GM18858 (cell line): ENCODE results near the gene FAM53B.

Experiments used
- ATAC-seq: cut with Tn5 transposase; IDR thresholded peaks from one replicate; pipeline ENCODE4 v1.9.1; 2021; ENCODE audit not compliant: unreplicated experiment

Gene FAM53B

DNA sequence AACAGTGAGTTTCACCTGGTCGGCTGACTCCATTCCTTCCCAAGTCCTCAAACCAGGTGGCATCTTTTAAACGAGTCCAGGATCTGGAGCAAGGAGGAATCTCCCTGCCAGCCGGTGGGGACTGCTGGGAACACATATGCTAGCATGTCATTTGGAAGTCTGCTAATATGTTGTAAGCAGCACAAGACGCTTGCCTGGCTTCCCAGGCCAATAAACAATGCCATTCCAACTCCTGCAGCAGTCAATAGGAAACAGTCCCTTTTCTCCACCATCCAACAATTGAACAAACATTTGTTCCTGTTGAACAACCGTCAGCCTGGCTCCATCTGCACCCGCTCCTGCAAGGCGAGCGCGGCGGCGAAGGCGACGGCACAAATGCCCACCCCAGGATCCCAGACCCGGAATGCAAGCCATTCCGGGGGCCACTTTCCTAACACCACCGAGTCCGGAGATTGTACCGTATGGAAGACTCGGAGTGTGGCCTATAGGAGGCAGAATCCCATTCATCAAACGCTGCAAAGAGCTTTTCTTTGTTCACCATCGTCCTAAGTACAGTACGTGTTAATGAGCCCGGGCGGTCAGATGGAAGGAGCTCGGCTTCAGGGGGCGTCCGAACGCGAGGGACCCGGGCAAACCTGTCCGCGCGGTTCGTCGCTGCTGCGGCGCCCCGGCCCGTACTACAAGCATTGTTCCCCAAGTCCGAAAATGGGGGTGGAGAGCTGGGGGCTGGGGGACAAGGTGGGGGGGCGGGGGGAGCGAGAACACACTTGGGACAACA is 1.6 kb downstream of the FAM53B start:
- ATAC-seq: no peak

DNA sequence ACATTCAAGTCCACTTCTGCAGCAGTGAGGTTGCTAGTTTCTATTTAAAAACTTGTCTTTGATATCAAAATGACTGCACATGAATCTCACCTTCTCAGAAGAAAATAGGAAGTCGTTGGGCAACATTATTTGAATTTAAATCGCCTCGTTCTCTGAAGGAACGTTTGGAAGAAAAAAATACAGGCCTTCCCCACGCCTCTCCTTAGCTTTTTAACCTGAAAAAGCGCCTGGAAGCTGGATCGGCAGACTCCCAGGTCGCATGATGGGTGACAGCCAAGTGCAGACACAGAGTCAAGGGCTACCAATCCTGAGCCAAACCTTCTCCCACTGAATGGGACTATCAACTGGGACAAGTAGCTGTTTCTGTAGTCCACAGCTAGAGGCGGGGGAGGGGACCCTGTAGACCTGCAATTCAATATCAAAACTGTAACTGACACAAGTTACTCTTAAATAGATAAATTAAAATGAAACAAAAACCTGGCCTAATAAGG is 2.2 kb downstream of the FAM53B start:
- no peak for ATAC-seq

DNA sequence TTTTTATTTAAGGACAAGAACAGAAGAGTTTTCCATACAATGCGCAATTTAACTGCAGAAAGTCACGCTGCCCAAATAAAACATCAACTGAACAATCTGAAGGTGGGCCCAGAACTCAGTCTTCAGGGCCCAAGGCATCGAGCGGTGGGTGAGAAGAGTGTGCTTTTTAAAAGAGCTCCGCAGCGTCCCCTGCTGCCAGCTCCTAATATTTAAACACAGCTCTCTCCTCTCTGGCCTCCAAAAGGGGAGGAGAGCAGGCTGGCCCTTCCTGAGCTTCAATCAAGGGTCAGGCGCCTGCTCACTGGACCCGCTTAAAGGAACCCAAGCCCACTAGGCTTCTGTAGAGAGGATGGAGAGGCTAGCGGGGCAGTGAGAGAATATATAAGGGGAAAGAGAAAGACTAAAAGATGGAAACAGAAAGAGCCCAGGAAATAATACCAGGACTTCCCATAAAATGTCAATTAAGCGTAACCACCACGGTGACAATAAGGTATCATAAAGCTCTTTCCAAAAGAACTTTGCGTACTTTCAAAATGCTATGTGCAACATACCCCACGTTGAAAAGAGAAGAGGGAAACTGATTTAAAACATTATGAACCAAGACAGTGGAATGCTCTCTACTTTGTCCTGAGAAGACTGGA is 2.8 kb downstream of the FAM53B start:
- peak; percentile 31 for ATAC-seq

DNA sequence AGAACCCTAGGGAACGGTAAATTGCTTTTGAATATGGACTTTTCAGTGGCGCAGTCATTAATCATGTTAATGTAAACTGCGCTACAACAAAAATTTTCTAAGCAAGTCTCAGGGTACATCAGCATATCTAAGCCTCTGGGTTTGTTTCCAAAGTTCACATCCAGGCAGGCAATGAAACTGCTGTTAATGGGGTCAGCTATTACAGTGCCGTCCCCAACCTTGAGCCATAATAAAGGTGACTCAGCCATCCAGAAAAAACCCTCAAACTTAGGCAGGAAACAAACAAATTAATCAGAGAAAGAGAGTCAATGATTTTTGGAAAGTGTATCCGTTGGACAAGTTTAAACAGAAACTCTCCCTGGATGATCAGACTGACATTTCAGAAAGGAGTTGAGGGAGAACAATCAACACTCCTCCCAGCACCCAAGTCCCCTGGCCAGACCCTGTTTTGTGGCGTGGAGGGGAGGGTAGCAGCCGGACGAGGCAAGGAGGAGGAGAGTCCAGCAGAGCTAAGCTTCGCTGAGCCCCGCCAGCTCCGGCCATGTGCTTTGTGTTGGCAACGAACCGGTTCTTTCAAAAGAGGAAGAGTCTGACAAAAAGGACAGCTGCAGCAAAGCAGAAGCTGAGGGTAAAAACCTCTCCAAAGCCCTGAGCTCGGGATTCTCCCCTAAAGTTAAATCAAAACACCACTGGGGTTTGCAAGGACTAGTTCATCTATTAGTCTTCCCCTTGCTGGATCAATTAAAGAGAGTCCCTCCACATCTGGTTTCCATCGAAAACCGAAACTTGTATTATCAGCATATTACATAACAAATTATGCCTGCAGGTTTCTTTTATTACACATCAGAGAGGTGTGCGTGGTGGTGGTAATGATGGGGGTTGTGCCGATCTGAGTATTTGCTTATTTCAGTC is 3.6 kb downstream of the FAM53B start:
- ATAC-seq: peak; percentile 6

DNA sequence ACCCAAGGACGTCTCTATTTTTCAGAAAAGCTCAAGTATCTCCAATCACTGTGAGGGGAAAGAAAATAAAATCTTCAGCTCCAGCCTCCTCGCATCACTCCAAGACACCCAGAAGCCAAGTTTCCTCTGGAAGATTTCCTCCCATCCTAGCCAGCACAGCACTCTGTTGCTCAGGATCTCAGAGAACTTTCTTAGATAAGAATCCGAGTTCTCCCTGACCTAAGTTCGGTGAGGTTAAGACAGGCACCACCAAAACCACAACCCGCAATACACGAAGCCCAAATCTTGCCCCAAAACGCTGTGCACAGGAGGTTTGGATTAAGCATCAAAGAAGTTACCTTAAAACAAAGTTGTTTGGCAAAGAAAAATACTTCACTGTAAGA is 4.2 kb downstream of the FAM53B start:
- no peak for ATAC-seq

DNA sequence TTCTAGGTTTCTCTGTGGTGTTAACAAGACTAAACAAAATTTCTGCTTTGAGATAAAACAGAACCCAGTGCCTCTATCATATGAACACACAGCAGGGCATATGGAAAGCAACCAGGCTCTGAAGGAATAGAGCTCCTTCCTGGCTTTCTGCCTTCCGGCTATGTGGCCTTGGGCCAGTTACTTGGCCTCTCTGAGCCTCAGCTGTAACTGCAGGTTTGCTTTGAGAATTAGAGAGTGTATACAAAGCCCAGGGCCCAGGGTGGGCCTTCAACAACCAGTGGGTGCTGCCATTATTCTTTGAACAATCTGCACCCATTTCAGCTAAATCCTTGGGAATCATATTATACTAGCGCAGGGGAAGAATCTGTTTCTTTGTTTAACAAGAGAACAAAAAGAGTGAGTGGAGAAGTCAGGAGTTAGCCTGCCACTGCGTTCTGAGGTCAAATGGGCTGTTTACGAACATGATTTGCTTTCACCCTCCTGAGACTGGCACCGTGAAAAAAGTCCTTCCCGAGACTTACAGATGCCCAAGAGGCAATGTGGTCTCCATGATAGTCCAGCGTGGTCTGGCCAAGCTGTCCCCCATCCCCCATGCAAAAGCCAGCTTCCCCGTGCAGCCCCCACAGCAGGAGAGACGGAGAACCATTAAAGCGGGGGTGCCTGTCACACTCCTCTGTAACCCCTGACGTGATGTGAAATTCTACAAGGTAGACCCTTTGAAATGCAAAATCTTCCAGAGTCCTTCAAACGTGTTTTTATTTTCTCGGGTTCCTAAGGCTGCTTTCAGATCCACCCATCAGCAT is 4.9 kb downstream of the FAM53B start:
- ATAC-seq: no peak

DNA sequence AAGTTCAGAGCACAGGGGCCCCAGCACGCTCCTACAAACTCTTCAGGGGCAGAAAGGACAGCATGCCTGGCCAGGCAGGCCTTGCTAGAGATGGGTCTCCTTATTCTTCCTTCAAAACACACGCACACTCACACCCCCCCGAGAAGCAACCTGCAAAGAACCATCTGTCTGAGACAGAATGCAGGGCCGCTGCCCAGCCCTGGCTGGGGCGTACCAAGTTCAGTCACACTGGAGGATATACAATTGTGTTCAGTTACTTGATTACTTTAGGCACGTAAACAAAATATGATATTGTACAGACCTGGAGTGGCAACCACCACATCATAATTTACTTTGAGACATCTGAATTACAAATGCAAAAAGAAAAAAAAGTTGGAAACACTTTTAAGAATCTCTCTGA is 5.7 kb downstream of the FAM53B start:
- no peak for ATAC-seq

DNA sequence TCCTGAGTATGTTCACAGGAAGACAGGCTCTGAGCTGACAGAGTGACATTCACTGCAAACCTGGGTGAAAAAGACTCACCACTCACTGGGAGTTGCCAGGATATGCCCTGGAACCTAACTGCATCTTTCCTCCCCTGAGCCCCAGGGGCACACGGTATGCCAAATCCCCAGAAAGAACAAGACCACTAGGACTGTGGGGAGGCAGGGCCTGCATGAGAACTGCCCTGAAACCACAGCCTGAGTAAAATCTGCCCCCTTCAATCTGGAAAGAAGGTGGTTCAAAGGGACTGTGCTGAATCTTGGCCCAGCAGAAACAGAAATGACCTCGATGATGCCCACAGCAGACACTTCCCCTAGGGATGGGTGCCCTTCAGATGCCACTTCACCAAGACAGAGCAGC is 6.5 kb downstream of the FAM53B start:
- no peak for ATAC-seq

DNA sequence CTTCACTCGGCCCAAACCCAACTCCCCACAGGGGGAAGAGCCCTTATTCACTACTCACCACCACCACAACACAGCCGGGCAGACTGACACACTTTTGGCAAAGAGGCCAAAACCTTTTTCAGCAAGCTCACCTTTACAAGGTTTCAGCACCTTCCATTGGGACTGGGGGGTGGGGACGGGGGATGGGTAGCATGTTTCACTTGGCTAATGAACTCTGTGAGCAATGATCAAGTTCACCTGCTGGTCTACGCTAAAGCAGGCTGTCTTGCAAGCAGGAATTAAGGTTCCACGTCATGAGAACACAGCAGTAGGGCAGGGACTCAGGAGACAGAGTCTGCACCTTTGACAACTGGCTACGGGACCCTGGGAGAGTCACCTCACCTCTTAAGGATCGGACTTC is 7.0 kb downstream of the FAM53B start:
- no peak for ATAC-seq

DNA sequence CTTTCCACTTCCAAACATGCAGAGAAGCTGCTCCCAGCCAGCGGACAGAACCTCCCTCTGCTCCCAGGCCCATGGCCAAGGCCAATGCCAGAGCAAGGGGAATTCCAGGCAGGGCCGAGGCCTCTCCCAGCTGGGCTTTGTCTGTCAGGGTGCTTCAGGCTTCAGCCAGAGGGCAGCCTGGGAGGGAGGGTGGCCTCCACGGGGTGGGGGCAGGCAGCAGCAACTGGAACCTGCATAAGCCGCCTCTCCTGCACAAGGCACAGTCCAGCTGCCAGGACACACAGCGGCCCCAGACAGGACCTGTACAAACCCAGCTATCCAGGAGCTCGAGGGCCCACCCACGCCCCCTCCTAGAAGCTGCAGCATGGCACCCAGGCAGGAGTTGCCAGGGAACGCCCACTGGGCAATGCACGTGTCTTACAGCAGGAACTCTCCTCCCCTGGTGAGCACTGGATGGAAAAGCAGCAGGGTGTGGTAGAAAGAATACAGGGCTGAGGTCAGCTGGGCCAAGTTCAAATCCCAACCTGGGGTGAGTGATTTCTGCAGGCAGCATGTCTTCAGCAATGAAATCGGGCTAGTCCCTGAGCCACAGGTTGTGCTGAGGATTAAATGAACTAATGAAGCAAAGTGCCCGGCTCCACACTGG is 7.6 kb downstream of the FAM53B start:
- ATAC-seq: no peak

DNA sequence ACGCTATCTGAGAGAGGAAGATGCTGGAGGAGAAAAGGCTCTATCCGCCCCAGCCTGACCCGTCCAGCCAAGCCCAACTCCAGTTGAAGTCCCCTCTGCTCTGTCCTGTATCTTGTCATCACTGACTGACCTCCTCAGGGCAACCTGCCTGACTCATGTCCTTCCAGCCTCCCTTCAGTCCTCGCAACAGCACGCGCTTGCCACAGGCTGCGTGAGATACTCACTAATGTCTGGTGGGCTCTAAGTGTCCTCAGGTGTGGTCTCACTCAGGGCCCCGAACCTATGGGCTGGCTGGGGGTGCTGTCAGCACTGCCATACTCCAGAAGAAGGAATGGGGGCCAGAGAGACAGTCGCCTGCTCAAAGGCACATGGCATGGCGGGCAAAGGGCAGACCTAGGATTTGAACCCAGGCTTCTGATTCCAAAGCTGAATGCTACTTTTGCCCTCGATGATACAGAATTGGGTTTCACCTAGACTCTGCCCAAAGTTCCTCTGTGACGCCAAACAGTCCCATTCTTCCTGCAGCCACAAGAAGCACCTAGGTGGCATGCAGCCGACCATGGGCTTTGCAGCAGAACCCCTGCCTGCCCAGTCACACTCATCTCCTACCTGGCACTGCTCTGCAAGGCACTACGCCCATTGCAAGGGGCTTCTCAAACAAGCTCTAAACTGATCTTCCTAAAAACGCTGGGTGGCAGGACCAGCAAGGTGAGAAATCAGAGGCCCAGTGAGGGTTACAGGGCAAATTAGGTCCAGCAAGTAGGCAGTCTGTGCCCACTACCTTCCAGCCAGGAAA is 8.5 kb downstream of the FAM53B start:
- ATAC-seq: no peak

DNA sequence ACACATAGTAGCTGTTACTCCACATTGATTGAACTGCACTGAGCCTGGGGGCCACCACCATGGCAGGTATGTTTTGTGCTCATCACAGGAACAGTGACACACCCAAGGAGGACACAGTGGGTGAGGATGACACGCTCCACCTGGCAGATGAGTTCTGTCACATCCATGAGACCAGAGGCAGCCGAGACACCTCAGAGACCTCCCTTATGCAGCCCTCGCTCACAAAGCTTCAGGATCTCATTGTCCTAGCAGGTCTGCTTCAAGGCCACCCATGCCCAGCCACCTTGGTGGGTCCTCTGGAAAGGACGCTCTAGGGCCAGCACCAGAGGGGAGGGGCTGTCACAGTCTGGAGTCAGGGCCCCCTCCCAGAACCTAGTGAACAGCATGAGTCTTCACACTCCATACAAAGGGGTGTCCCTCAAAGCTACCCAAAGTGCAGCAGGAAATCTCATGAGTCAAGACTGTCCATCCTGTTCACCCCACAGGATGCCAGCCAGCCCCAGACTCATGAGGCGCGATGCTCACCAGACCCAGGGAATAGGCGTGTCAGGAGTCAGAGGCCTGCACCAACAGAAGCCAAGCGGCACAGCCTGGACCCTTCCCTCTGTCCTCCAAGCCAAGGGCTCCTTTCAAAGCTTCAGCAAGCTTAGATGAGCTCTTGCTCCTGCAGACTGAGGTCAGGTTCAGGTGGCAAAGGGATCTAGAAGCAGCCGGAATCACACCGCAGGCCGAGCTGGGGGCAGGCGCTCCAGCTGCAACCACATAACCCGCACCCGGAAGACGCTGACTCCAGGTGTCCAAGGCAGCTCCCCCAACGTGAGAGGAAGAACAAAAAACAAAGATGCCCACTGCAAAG is 9.6 kb downstream of the FAM53B start:
- ATAC-seq: no peak

DNA sequence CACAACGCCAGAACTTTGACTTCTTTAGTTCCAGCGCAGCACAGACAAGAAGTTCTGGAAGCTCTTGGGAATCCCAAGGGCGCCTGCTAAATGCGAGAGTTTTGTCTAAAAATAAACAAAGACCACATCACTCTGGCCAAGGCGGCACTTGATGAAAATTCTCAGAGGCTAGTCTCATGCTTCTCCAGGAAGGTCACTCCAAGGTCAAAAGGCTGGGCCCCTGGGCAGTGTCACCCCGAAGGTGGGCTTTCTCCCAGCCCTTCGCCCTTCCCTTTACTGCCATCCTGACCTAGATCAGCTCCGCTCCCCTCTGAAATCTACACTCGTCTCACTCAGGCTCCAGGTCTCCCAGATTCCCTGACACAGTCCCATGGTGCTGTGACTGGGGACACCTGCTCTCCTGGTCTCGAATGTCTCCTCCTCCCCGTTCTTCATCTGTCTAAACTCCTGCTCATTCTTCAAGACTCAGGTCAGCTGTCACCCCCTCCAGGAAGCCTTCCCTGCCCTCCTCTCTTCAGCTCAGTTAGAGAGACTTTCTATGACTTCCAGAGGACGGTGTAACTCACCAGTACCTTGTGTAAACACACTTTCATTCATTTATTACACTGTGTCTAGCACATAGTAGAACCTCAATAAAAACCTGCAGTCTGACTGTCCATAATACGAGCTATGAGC is 10.5 kb downstream of the FAM53B start:
- ATAC-seq: no peak

DNA sequence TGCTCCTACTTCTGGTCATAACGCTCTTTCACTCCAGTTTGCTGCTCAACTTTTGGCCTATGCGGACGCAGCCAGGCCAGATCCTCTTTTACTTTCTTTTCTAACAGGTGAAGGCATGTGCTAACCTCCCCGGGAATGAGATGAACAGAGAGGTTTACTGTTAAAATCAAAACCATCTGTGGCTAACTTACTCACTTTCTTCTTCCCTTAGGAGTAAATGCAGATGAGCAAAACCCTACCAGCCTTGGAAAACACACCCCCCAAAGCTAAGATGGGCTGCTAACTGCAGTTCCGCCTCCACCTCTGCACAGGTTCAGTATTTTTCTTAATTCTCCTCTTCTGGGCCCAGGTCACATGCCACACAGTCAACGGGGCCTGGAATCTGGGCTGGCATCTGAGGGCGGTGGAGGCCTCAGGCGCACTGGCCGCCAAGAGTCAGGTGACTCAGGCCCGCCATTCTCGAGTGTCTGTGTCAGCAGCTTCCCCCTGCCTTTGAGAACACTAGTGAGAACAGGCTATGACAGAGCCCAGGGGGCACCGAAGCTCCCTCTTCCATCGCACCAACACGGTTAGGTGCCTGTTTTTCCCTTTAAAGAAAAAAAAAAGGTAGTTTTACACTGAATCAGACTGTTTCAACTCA is 11.1 kb downstream of the FAM53B start:
- ATAC-seq: peak; percentile 67

DNA sequence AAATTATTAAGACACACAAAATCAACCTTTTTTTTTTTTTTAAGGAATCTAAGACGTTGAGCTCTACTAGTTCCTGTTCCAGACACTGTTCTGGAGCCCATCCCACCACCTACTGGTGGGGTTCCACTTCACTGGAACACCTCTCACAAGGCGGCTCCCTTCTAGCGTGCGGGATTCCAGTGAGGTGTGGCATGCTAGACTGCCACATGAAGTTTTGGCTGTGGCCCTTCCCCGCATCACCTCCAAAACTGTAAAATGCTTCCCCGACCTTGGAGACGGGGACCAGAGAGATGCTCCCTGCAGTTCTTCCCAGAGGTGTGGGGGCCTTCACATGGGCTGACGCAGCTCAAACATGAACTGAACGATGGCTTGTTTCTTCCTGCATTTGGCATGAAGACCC is 12.6 kb downstream of the FAM53B start:
- ATAC-seq: no peak

DNA sequence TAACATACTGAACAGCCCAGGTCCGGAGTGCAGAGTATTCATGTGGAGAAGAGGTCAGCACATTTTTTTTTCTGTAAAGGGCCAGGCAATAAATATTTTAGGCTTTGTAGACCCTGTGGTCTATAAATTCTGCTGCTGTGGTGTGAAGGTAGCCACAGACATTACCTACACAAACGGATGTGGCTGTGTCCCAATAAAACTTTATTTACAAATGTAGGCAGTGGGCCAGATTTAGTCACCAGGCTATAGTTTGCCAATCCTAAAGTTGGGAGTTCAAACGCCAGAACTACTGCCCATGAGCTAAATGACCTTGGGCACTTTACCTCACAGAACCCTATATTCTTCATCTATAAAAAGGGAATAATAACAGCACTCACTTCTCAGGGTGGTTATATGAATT is 13.4 kb downstream of the FAM53B start:
- no peak for ATAC-seq

DNA sequence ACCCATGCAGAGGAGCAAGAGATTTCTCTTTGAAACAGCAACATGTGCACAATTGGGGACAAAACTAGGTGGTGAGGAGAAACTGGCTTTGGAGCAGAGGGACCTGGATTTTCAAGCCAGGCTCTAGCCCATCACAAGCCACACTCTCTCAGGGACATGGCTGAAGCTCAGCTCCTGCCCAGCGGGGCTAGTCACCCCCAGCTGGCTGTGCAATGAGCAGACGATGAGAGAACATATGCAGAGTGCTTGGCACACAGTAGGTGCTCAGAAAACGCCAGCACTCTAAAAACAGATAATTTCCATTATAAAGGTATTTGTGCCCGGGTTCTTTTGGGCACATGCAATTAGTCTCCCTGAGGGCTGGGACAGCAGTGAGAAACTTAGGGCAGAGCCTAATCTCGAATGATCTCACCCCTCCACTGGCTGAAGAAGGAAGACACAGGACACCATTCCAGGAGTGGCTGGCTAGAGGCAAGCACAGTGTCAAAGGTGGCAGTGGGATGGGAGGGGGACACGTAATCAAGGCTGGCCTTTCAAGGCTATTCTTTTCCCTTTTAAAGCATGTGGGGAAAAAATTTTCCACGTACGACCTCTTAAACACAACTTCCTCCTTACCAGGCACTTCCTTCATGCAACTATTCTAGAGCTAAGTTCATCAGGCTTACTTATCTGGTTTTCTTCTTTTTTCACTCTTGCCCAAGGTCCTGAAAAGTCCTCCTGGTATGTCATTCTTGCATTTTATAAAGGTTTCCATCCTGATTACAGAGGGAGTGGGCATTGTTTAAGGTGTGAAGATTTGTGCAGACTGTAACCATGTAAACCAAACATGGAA is 15.1 kb downstream of the FAM53B start:
- ATAC-seq: no peak
